Esophagus (tissue), 2 donors: Measurements from ENCODE around the gene ST3GAL4. TPM values are rescaled to one million over a fixed set of nuclear protein-coding genes. Genes with fewer than 3 reads are reported as not detected.

Experiments
- H3K27ac ChIP-seq, 2 donors: one replicate each; pipeline ENCODE4 v1.5.1; 2013; ENCODE audit warnings: low read depth in 2 of 2, mild to moderate bottlenecking in 2 of 2, inconsistent platforms in 1 of 2, low read length in 1 of 2, moderate library complexity in 1 of 2
- H3K27me3 ChIP-seq, 2 donors: one replicate each; pipeline ENCODE4 v1.6.1; 2013; ENCODE audit warnings: low read length in 2 of 2, control low read depth in 1 of 2, mild to moderate bottlenecking in 1 of 2; ENCODE audit not compliant: insufficient read depth in 2 of 2, control insufficient read depth in 1 of 2
- H3K36me3 ChIP-seq, 2 donors: one replicate each; pipeline ENCODE4 v1.6.1; 2013; ENCODE audit warnings: low read length in 1 of 2; ENCODE audit not compliant: control insufficient read depth in 2 of 2, insufficient read depth in 2 of 2
- H3K4me1 ChIP-seq, 2 donors: one replicate each; pipeline ENCODE4 v1.6.1; 2013; ENCODE audit warnings: low read length in 1 of 2; ENCODE audit not compliant: control insufficient read depth in 2 of 2, insufficient read depth in 2 of 2
- H3K4me3 ChIP-seq, 2 donors: one replicate each; pipeline ENCODE4 v1.5.1; 2013; ENCODE audit warnings: low read length in 2 of 2, mild to moderate bottlenecking in 2 of 2, low read depth in 1 of 2, moderate library complexity in 1 of 2
- H3K9me3 ChIP-seq, 2 donors: one replicate each; pipeline ENCODE4 v1.6.1; 2013; ENCODE audit warnings: mild to moderate bottlenecking in 2 of 2, low read depth in 1 of 2, low read length in 1 of 2, moderate library complexity in 1 of 2; ENCODE audit not compliant: control insufficient read depth in 2 of 2, insufficient read depth in 1 of 2
- WGBS, 2 donors: extraction: QIAGEN DNeasy Blood & Tissue Kit; methylation state at CpG; one replicate each; pipeline ENCODE4 v1.1.7; 2013; 5-methylcytosine and 5-hydroxymethylcytosine counted together
- polyA plus RNA-seq, 2 donors: library from polyadenylated mRNA; stranded (reverse); fragments of 200-250 nt; gene quantifications; one replicate each; pipeline ENCODE4 v1.2.3, GENCODE V29; 2013
- donor health status: healthy with polysubstance abuse.
- donor health status: Bipolar disorder and iron deficiency.

ST3GAL4 gene
- polyA plus RNA-seq, 2 donors = 78.9 to 107 TPM

- H3K4me1 ChIP-seq = peaks cover 9 to 23% of the 10 kb centered on the region in 2 donors
- no peaks in the 10 kb centered on the region for H3K27me3 ChIP-seq
- H3K27ac ChIP-seq = peak overlapping the region; percentile 74 to 91
- no peak overlapping the region for H3K4me3 ChIP-seq
- WGBS, 2 donors = 41 to 67% methylated on average over 19 of the region's 19 CpGs
- H3K9me3 ChIP-seq = no peaks in the 10 kb centered on the region
- H3K36me3 ChIP-seq = peaks cover 0 to 2% of the 10 kb centered on the region in 2 donors
Observed at GRCh38 chr11:126415669-126416420, 60.4 kb downstream of the ST3GAL4 start.

GRCh38 chr11:126416542-126417090 is 61.1 kb downstream of the ST3GAL4 start:
- 3 to 7% methylated on average over 51 to 52 of the region's 52 CpGs for WGBS, 2 donors
- peak overlapping the region; percentile 74 to 91 for H3K27ac ChIP-seq
- no peaks in the 10 kb centered on the region for H3K27me3 ChIP-seq
- peaks cover 0 to 2% of the 10 kb centered on the region in 2 donors for H3K36me3 ChIP-seq
- H3K9me3 ChIP-seq = no peaks in the 10 kb centered on the region
- peaks cover 9 to 27% of the 10 kb centered on the region in 2 donors for H3K4me1 ChIP-seq
- H3K4me3 ChIP-seq = peak overlapping the region; percentile 32 to 44

- Histone ChIP-seq H3K9me3 (no peaks in the 10 kb centered on the region), H3K4me1 (peaks cover 9 to 27% of the 10 kb centered on the region in 2 donors), H3K27me3 (no peaks in the 10 kb centered on the region), H3K27ac (peak overlapping the region; percentile 74 to 91), H3K4me3 (no peak overlapping the region), H3K36me3 (peaks cover 0 to 2% of the 10 kb centered on the region in 2 donors)
- WGBS, 2 donors = 38 to 46% methylated on average over 12 of the region's 12 CpGs
Observed at GRCh38 chr11:126417091-126417862, 61.8 kb downstream of the ST3GAL4 start.

GRCh38 chr11:126418887-126419286 is 63.4 kb downstream of the ST3GAL4 start:
- Histone ChIP-seq H3K27me3 (no peaks in the 10 kb centered on the region), H3K36me3 (peaks cover 0 to 2% of the 10 kb centered on the region in 2 donors), H3K4me3 (no peak overlapping the region), H3K27ac (no peak overlapping the region), H3K4me1 (peaks cover 9 to 27% of the 10 kb centered on the region in 2 donors), H3K9me3 (no peaks in the 10 kb centered on the region)
- 0 to 35% methylated on average over 1 of the region's 1 CpG for WGBS, 2 donors

- H3K4me1 ChIP-seq = peaks cover 9 to 21% of the 10 kb centered on the region in 2 donors
- no peak overlapping the region for H3K27ac ChIP-seq
- H3K9me3 ChIP-seq = no peaks in the 10 kb centered on the region
- H3K27me3 ChIP-seq = no peaks in the 10 kb centered on the region
- H3K4me3 ChIP-seq = no peak overlapping the region
- WGBS, 2 donors = 66 to 71% methylated on average over 11 of the region's 11 CpGs
- no peaks in the 10 kb centered on the region for H3K36me3 ChIP-seq
Observed at GRCh38 chr11:126419801-126420697, 64.6 kb downstream of the ST3GAL4 start.

GRCh38 chr11:126420698-126421256 is 65.3 kb downstream of the ST3GAL4 start:
- H3K27ac ChIP-seq = no peak overlapping the region
- WGBS, 2 donors = 48 to 53% methylated on average over 6 of the region's 6 CpGs
- H3K9me3 ChIP-seq = no peaks in the 10 kb centered on the region
- H3K36me3 ChIP-seq = no peaks in the 10 kb centered on the region
- no peak overlapping the region for H3K4me3 ChIP-seq
- H3K27me3 ChIP-seq = no peaks in the 10 kb centered on the region
- H3K4me1 ChIP-seq = peaks cover 4 to 16% of the 10 kb centered on the region in 2 donors

GRCh38 chr11:126421271-126421671 is 65.8 kb downstream of the ST3GAL4 start:
- H3K9me3 ChIP-seq = no peaks in the 10 kb centered on the region
- no peak overlapping the region for H3K27ac ChIP-seq
- peaks cover 2 to 11% of the 10 kb centered on the region in 2 donors for H3K4me1 ChIP-seq
- H3K27me3 ChIP-seq = no peaks in the 10 kb centered on the region
- WGBS, 2 donors = 49 to 77% methylated on average over 13 of the region's 13 CpGs
- H3K36me3 ChIP-seq = no peaks in the 10 kb centered on the region
- no peak overlapping the region for H3K4me3 ChIP-seq

- Histone ChIP-seq H3K4me1 (peaks cover 0 to 4% of the 10 kb centered on the region in 2 donors), H3K9me3 (no peaks in the 10 kb centered on the region), H3K27me3 (no peaks in the 10 kb centered on the region), H3K36me3 (no peaks in the 10 kb centered on the region), H3K4me3 (no peak overlapping the region), H3K27ac (no peak overlapping the region)
- WGBS, 2 donors = 83 to 89% methylated on average over 2 of the region's 2 CpGs
Observed at GRCh38 chr11:126422446-126422845, 67.0 kb downstream of the ST3GAL4 start.
